ENCODE results near the gene SMIM5.

GRCh38 chr17:75664099-75664549 lies 30.9 kb downstream of the SMIM5 start:
- TF ChIP-seq CTCF (conservative IDR thresholded peaks at IDR 0.05; ENCODE audit: low read length) (no peak; the same call in 1 of the 2 replicates), EZH2phosphoT487 (IDR thresholded peaks at IDR 0.05; ENCODE audit: borderline replicate concordance, low read depth, low read length) (no peak)

Data from OCI-LY7 (cell line).